GM23248 (cell line): Measurements from ENCODE around the gene ITGAL. TPM values are rescaled to one million over a fixed set of nuclear protein-coding genes. Genes with fewer than 3 reads are reported as not detected.

ENCODE experiments used
- DNase-seq: peaks from one replicate; pipeline ENCODE4 v3.0.0-alpha.2; 2015
- H2AFZ ChIP-seq: fragments of 200-600 bp; sonication (generic); 2 replicates; pipeline ENCODE4 v1.6.1; 2016; ENCODE audit warnings: antibody characterized with exemption
- H3F3A ChIP-seq: fragments of 200-600 bp; sonication (generic); 2 replicates; pipeline ENCODE4 v1.6.1; 2016; ENCODE audit warnings: mild to moderate bottlenecking, antibody characterized with exemption, mixed run types; ENCODE audit not compliant: insufficient read depth
- H3K27ac ChIP-seq: fragments of 200-600 bp; sonication (generic); 2 replicates; pipeline ENCODE4 v1.5.1; 2016; ENCODE audit warnings: mild to moderate bottlenecking
- H3K27me3 ChIP-seq: fragments of 200-600 bp; sonication (generic); replicated peaks from 2 replicates; pipeline ENCODE4 v1.6.1; 2016; ENCODE audit warnings: mild to moderate bottlenecking; ENCODE audit not compliant: insufficient read depth
- H3K36me3 ChIP-seq: fragments of 200-600 bp; sonication (generic); 2 replicates; pipeline ENCODE4 v1.6.1; 2016; ENCODE audit warnings: low read depth, mild to moderate bottlenecking
- H3K4me1 ChIP-seq: fragments of 200-600 bp; sonication (generic); 2 replicates; pipeline ENCODE4 v1.6.1; 2016; ENCODE audit warnings: mild to moderate bottlenecking; ENCODE audit not compliant: insufficient read depth
- H3K4me2 ChIP-seq: fragments of 200-600 bp; sonication (generic); one replicate; pipeline ENCODE4 v1.6.1; 2016; ENCODE audit warnings: mild to moderate bottlenecking; ENCODE audit not compliant: unreplicated experiment
- H3K4me3 ChIP-seq: fragments of 200-600 bp; sonication (generic); 2 replicates; pipeline ENCODE4 v1.5.1; 2016; ENCODE audit warnings: mild to moderate bottlenecking
- H3K79me2 ChIP-seq: fragments of 200-600 bp; sonication (generic); 2 replicates; pipeline ENCODE4 v1.6.1; 2016; ENCODE audit warnings: mild to moderate bottlenecking; ENCODE audit not compliant: insufficient read depth
- H3K9ac ChIP-seq: fragments of 200-600 bp; sonication (generic); 2 replicates; pipeline ENCODE4 v1.6.1; 2016; ENCODE audit warnings: mild to moderate bottlenecking
- H3K9me2 ChIP-seq: fragments of 200-600 bp; sonication (generic); 2 replicates; pipeline ENCODE4 v1.6.1; 2016; ENCODE audit warnings: mixed run types, mild to moderate bottlenecking, moderate library complexity; ENCODE audit not compliant: insufficient read depth
- H3K9me3 ChIP-seq: fragments of 200-600 bp; sonication (generic); one replicate; pipeline ENCODE4 v1.6.1; 2017; ENCODE audit warnings: low read depth
- H4K20me1 ChIP-seq: fragments of 200-600 bp; sonication (generic); 2 replicates; pipeline ENCODE4 v1.6.0; 2016; ENCODE audit not compliant: insufficient read depth
- EZH2 ChIP-seq: fragments of 200-600 bp; sonication (generic); IDR thresholded peaks from 2 replicates; pipeline ENCODE4 v1.6.1; 2018; ENCODE audit warnings: antibody characterized with exemption, mild to moderate bottlenecking; ENCODE audit not compliant: insufficient read depth, poor library complexity, severe bottlenecking
- EZH2phosphoT487 ChIP-seq: fragments of 200-600 bp; sonication (generic); IDR thresholded peaks from 2 replicates; pipeline ENCODE4 v1.6.1; 2018; ENCODE audit warnings: antibody characterized with exemption, moderate library complexity, mild to moderate bottlenecking, low read depth; ENCODE audit not compliant: insufficient read depth
- WGBS, 2 experiments: methylation state at CpG; one replicate each; pipeline ENCODE4 v1.1.6; 2015 to 2017; ENCODE audit warnings: low lambda C conversion rate in 2 of 2, low coverage in 1 of 2; ENCODE audit errors: missing lambda C conversion rate in 2 of 2; 5-methylcytosine and 5-hydroxymethylcytosine counted together
- in situ Hi-C: fragments of 300-500 bp; cut with MboI; formaldehyde crosslinking; loops from 2 replicates; pipeline ENCODE4 v1.15.0; 2020
- microRNA-seq: library from miRNA; unstranded; fragments of <30 nt; microRNA quantifications from one replicate; pipeline ENCODE4, GENCODE V29; 2016; ENCODE audit warnings: borderline number of aligned reads
- polyA plus RNA-seq: library from polyadenylated mRNA; unstranded; fragments of >200 nt; fragmentation: Nextera tagmentation; extraction: Ambion mirVana; gene quantifications from 2 replicates; pipeline ENCODE4 v1.2.1, GENCODE V29; 2016
- small RNA-seq: library from RNA; depleted of rRNA; stranded (forward); fragments of <200 nt; gene quantifications from one replicate; pipeline ENCODE3, GENCODE V24; 2014; ENCODE audit warnings: low read depth, low replicate concordance
- total RNA-seq: library from RNA; depleted of rRNA; stranded (reverse); fragments of >200 nt; shearing (Covaris generic); gene quantifications from 2 replicates; pipeline ENCODE4 v1.2.3, GENCODE V29; 2014; rRNA removed

ITGAL gene
- total and polyA plus RNA-seq, 2 experiments from 2014 or later = 0.65 TPM; not detected in 1

DNA sequence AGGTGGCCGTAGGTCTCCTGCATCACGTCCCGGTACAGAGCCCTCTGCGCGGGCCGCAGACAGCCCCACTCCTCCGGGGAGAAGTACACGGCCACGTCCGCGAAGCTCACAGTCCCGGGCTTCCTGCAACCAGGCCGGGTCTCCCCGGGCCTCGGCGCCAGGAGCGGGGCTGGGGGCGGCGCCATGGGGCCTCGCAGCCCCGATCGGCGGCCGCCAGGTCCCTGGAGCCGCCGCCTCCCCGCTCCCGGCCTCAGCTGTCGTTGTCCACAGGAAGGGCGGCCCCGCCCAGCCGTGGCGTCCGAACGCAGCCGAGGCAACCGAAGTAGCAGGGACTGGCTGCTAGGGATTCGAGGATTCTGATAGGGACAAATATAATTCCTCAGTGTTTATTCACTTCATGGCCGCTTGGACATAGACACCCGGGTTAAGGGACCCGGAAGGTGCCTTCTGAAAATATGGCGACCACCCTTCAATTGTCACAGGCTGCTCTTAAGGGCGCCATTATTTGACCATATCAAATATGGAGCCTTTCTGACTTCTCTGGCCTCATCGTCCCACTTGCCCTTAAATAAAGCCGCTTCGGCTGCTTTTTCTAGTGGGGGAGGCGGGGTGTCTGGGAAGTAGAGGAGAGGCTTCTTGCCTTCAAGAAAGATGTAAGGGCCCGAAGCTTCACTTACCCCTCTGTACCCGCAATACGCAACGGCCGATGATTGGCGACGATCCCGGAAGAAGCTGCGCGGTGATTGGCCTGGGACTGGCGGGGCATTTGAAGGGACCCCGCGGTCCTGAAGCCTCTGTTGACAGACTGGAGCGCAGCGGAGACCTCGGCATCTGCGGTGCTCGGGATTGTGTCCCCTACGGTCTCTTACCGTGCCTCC lies 99.1 kb downstream of the ITGAL start, which contains the start of gene ZNF688:
TSS of gene ZNF688 (minus strand) at position 270 of the 878 bp plus-strand sequence. CDS start at position 185, 85 bp downstream.
- Histone ChIP-seq H3K27ac (peak within 1 kb of the TSS; percentile 81), H2AFZ (peak within 1 kb of the TSS; percentile 83), H3K36me3 (no peaks in the 10 kb centered on the region), H3K9me3 (no peaks in the 10 kb centered on the region), H3K27me3 (no peaks in the 10 kb centered on the region), H3F3A (peaks cover 13% of the 10 kb centered on the region; the same call in 1 of the 2 replicates), H3K4me3 (peak within 1 kb of the TSS; percentile 79), H3K9me2 (no peaks in the 10 kb centered on the region), H3K4me1 (peaks cover 4% of the 10 kb centered on the region; the same call in 1 of the 2 replicates), H3K4me2 (peak within 1 kb of the TSS; percentile 98), H3K79me2 (no peaks in the 10 kb centered on the region), H3K9ac (peak within 1 kb of the TSS; percentile 89), H4K20me1 (no peaks in the 10 kb centered on the region)
- in situ Hi-C loops = no loop called here
- peak; percentile 98 for DNase-seq
- WGBS, 2 experiments = 1 to 2% methylated on average over 46 to 67 of the region's 67 CpGs
- TF ChIP-seq EZH2phosphoT487 = no peak
- TF ChIP-seq EZH2 = no peak

Small RNA genes within 50 kb of the gene (microRNA-seq; reads per million reads assigned to microRNA genes)
- gene MIR4518 = not detected

Small RNA genes within 50 kb of the gene (small RNA-seq; reads per million reads assigned to genes)
- gene MIR4518 = not detected
- gene RF00019 = not detected
- not detected for gene RNU7-61P

Other genes with a start within 250 kb of the ITGAL start
- 2.5 and 4.0 TPM in 2 replicates for gene NPIPB13, start 224.3 kb upstream of the ITGAL start, total RNA-seq
- 2.1 and 2.7 TPM in 2 replicates for gene NPIPB13, start 224.3 kb upstream of the ITGAL start, polyA plus RNA-seq
- gene CD2BP2, start 117.4 kb upstream of the ITGAL start, total RNA-seq = 38.5 and 42.9 TPM in 2 replicates
- 50.0 and 53.4 TPM in 2 replicates for gene CD2BP2, start 117.4 kb upstream of the ITGAL start, polyA plus RNA-seq
- gene TBC1D10B, start 102.2 kb upstream of the ITGAL start, total RNA-seq = 41.2 and 43.9 TPM in 2 replicates
- gene TBC1D10B, start 102.2 kb upstream of the ITGAL start, polyA plus RNA-seq = 10.3 and 12.2 TPM in 2 replicates
- not detected in 2 replicates for gene MYL11, start 97.9 kb upstream of the ITGAL start, total RNA-seq
- gene MYL11, start 97.9 kb upstream of the ITGAL start, polyA plus RNA-seq = 1.5 and 2.1 TPM in 2 replicates
- gene SEPTIN1, start 90.2 kb upstream of the ITGAL start, total RNA-seq = not detected in 2 replicates
- gene SEPTIN1, start 90.2 kb upstream of the ITGAL start, polyA plus RNA-seq = 1.7 and 1.9 TPM in 2 replicates
- 6.3 and 16.2 TPM in 2 replicates for gene ZNF48, start 77.3 kb upstream of the ITGAL start, total RNA-seq
- 0.65 and 0.81 TPM in 2 replicates for gene ZNF48, start 77.3 kb upstream of the ITGAL start, polyA plus RNA-seq
- 17.6 and 33.1 TPM in 2 replicates for gene ZNF771, start 65.1 kb upstream of the ITGAL start, total RNA-seq
- 20.1 and 21.1 TPM in 2 replicates for gene ZNF771, start 65.1 kb upstream of the ITGAL start, polyA plus RNA-seq
- 20.2 and 24.3 TPM in 2 replicates for gene DCTPP1, start 42.7 kb upstream of the ITGAL start, total RNA-seq
- gene DCTPP1, start 42.7 kb upstream of the ITGAL start, polyA plus RNA-seq = 45.7 and 47.3 TPM in 2 replicates
- gene SEPHS2, start 26.9 kb upstream of the ITGAL start, total RNA-seq = 6.2 and 6.4 TPM in 2 replicates
- 26.9 and 27.5 TPM in 2 replicates for gene SEPHS2, start 26.9 kb upstream of the ITGAL start, polyA plus RNA-seq
- gene ZNF768, start 53.8 kb downstream of the ITGAL start, total RNA-seq = 35.3 and 38.4 TPM in 2 replicates
- 5.0 and 5.7 TPM in 2 replicates for gene ZNF768, start 53.8 kb downstream of the ITGAL start, polyA plus RNA-seq
- 7.7 and 15.7 TPM in 2 replicates for gene ZNF747, start 62.1 kb downstream of the ITGAL start, total RNA-seq
- gene ZNF747, start 62.1 kb downstream of the ITGAL start, polyA plus RNA-seq = 5.4 and 6.7 TPM in 2 replicates
- 3.0 and 8.8 TPM in 2 replicates for gene ZNF764, start 85.6 kb downstream of the ITGAL start, total RNA-seq
- gene ZNF764, start 85.6 kb downstream of the ITGAL start, polyA plus RNA-seq = 3.0 TPM in 2 replicates
- 10.4 and 33.0 TPM in 2 replicates for gene ZNF688, start 99.0 kb downstream of the ITGAL start, total RNA-seq
- gene ZNF688, start 99.0 kb downstream of the ITGAL start, polyA plus RNA-seq = 13.6 and 14.7 TPM in 2 replicates
- gene ZNF785, start 113.0 kb downstream of the ITGAL start, total RNA-seq = 9.0 TPM in 2 replicates
- gene ZNF785, start 113.0 kb downstream of the ITGAL start, polyA plus RNA-seq = 5.4 and 6.9 TPM in 2 replicates
- 5.7 TPM in 2 replicates for gene ZNF689, start 137.6 kb downstream of the ITGAL start, total RNA-seq
- gene ZNF689, start 137.6 kb downstream of the ITGAL start, polyA plus RNA-seq = 4.8 and 5.1 TPM in 2 replicates
- gene PRR14, start 178.2 kb downstream of the ITGAL start, total RNA-seq = 5.6 and 7.2 TPM in 2 replicates
- gene PRR14, start 178.2 kb downstream of the ITGAL start, polyA plus RNA-seq = 15.2 and 18.0 TPM in 2 replicates
- gene FBRS, start 185.7 kb downstream of the ITGAL start, total RNA-seq = 13.9 and 14.2 TPM in 2 replicates
- gene FBRS, start 185.7 kb downstream of the ITGAL start, polyA plus RNA-seq = 5.8 and 7.6 TPM in 2 replicates
- gene SRCAP, start 226.4 kb downstream of the ITGAL start, total RNA-seq = 9.1 and 14.3 TPM in 2 replicates
- gene SRCAP, start 226.4 kb downstream of the ITGAL start, polyA plus RNA-seq = 22.8 and 23.7 TPM in 2 replicates